ENCODE measurements around the gene STAMBP.
"Not testable (repeated sequence)": the region's sequence is repeated elsewhere in the genome, so short reads cannot be mapped to it uniquely, and the experiment has no call there.

STAMBP gene

GRCh38 chr2:73887596-73888353 is 59.0 kb downstream of the STAMBP start:
- DNase-seq (ENCODE audit: low read depth, low spot score) = not testable (repeated sequence)

- no peak for DNase-seq (ENCODE audit: low read depth, low spot score)
These were observed 59.6 kb downstream of the STAMBP start for GRCh38 chr2:73888388-73888787.

- DNase-seq (ENCODE audit: low read depth, low spot score) = no peak
These were observed 60.4 kb downstream of the STAMBP start for GRCh38 chr2:73889206-73889605.

GRCh38 chr2:73890301-73891092 is 61.7 kb downstream of the STAMBP start:
- no peak for DNase-seq (ENCODE audit: low read depth, low spot score)

GRCh38 chr2:73891276-73891901 is 62.6 kb downstream of the STAMBP start:
- no peak for DNase-seq (ENCODE audit: low read depth, low spot score)

GRCh38 chr2:73892631-73893329 is 64.0 kb downstream of the STAMBP start, which contains the start of gene ACTG2:
Gene ACTG2 (plus strand): TSS chr2:73893008. CDS start chr2:73901312, 8,304 bp downstream.
- DNase-seq (ENCODE audit: low read depth, low spot score) = no peak

- DNase-seq (ENCODE audit: low read depth, low spot score) = no peak
These were observed 65.2 kb downstream of the STAMBP start for GRCh38 chr2:73893764-73894474.

GRCh38 chr2:73894475-73894850 is 65.7 kb downstream of the STAMBP start:
- no peak for DNase-seq (ENCODE audit: low read depth, low spot score)

- no peak for DNase-seq (ENCODE audit: low read depth, low spot score)
These were observed 66.1 kb downstream of the STAMBP start for GRCh38 chr2:73894877-73895276.

GRCh38 chr2:73895473-73895872 is 66.7 kb downstream of the STAMBP start:
- no peak for DNase-seq (ENCODE audit: low read depth, low spot score)

- no peak for DNase-seq (ENCODE audit: low read depth, low spot score)
These were observed 67.8 kb downstream of the STAMBP start for GRCh38 chr2:73896362-73897239.

- DNase-seq (ENCODE audit: low read depth, low spot score) = no peak
These were observed 68.5 kb downstream of the STAMBP start for GRCh38 chr2:73897240-73897583.

- DNase-seq (ENCODE audit: low read depth, low spot score) = no peak
These were observed 69.2 kb downstream of the STAMBP start for GRCh38 chr2:73897934-73898333.

- no peak for DNase-seq (ENCODE audit: low read depth, low spot score)
These were observed 71.1 kb downstream of the STAMBP start for GRCh38 chr2:73899801-73900336.

GRCh38 chr2:73901143-73901542 is 72.4 kb downstream of the STAMBP start:
- DNase-seq (ENCODE audit: low read depth, low spot score) = no peak

GRCh38 chr2:73902284-73902683 is 73.5 kb downstream of the STAMBP start:
- no peak for DNase-seq (ENCODE audit: low read depth, low spot score)

- no peak for DNase-seq (ENCODE audit: low read depth, low spot score)
These were observed 74.6 kb downstream of the STAMBP start for GRCh38 chr2:73903313-73903712.

GRCh38 chr2:73903949-73904613 is 75.3 kb downstream of the STAMBP start:
- DNase-seq (ENCODE audit: low read depth, low spot score) = not testable (repeated sequence)

- no peak for DNase-seq (ENCODE audit: low read depth, low spot score)
These were observed 76.2 kb downstream of the STAMBP start for GRCh38 chr2:73904952-73905351.

All from activated naive CD8-positive, alpha-beta T cell treated with anti-CD3 and anti-CD28 coated beads, Interleukin-2, amount 50 U/mL, for 16 hours (primary cell).